Breast epithelium (tissue), 3 donors: ENCODE data around the gene VPS33B.

Source experiments
- CTCF ChIP-seq, 3 donors: fragments of 450-650 bp; IDR thresholded peaks; one replicate each; pipeline ENCODE4 v1.5.1; 2016 to 2017; ENCODE audit warnings: antibody characterized with exemption in 3 of 3, mild to moderate bottlenecking in 3 of 3, moderate library complexity in 3 of 3
- POLR2A ChIP-seq: fragments of 450-650 bp; IDR thresholded peaks from one replicate; pipeline ENCODE4 v1.6.1; 2016; ENCODE audit warnings: antibody characterized with exemption, mild to moderate bottlenecking, moderate library complexity
- POLR2AphosphoS5 ChIP-seq, 3 donors: sonication (generic); formaldehyde crosslinking; IDR thresholded peaks; one replicate each; pipeline ENCODE4 v1.6.1; 2017; ENCODE audit warnings: antibody characterized with exemption in 3 of 3

DNA sequence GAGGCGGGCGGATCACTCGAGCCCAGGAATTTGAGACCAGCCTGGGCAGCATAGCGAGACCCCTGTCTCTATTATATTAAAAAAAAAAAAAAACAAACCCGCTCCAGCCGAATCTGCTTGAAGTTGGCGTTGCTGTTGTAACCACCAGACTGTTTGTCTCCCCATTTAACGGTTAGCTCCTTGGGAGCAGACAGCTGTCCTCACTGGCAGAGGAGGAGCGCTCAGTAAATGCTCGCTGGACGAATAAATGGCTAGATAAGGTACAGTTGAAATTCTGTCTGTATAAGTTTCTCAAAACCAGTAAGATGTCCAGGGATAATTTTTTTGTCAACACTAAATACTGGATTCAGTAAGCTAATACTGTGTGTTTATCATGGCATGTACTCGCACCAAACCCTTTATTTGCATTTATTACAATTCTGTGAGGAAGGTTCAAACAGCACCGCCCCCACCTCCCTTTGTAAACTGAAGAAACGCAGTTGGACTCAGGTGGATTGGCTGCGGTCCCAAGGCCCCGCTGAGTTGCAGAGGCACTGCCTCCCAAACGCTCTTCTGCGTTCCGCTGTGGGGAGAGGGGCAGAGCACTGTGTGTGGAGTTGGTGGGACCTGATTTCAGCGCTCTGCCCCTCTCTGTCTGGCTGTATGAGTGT lies 66.6 kb downstream of the VPS33B start:
- TF ChIP-seq CTCF (IDR thresholded peaks at IDR 0.05), result no peak
- no peak for TF ChIP-seq POLR2A
- TF ChIP-seq POLR2AphosphoS5 (IDR thresholded peaks at IDR 0.05), result no peak
